Activated CD8-positive, alpha-beta memory T cell treated with anti-CD3 and anti-CD28 coated beads, Interleukin-2, amount 50 U/mL, for 1 hour (primary cell): ENCODE measurements around the gene IQSEC3.
"Not testable (repeated sequence)": the region's sequence is repeated elsewhere in the genome, so short reads cannot be mapped to it uniquely, and the experiment has no call there.

Experiments used
- DNase-seq: peaks from one replicate; pipeline ENCODE4 v3.0.0-alpha.2; 2020; ENCODE audit errors: extremely low read depth

Gene IQSEC3

GRCh38 chr12:214003-214741 lies 147.6 kb downstream of the IQSEC3 start, which contains the start of gene SLC6A12:
SLC6A12 (minus strand) TSS chr12:214157; CDS start chr12:209986, 4,171 bp downstream.
- no peak for DNase-seq

GRCh38 chr12:215116-215515 lies 148.5 kb downstream of the IQSEC3 start:
- DNase-seq = no peak

GRCh38 chr12:217029-217428 lies 150.5 kb downstream of the IQSEC3 start:
- not testable (repeated sequence) for DNase-seq

GRCh38 chr12:218221-218620 lies 151.7 kb downstream of the IQSEC3 start:
- DNase-seq = no peak

GRCh38 chr12:218728-219590 lies 152.4 kb downstream of the IQSEC3 start:
- DNase-seq = no peak

GRCh38 chr12:219891-220352 lies 153.4 kb downstream of the IQSEC3 start:
- no peak for DNase-seq

GRCh38 chr12:220491-220890 lies 153.9 kb downstream of the IQSEC3 start:
- DNase-seq = no peak

- no peak for DNase-seq
These were observed 154.5 kb downstream of the IQSEC3 start for GRCh38 chr12:220946-221550.

GRCh38 chr12:221736-222135 lies 155.2 kb downstream of the IQSEC3 start:
- no peak for DNase-seq

GRCh38 chr12:223841-224240 lies 157.3 kb downstream of the IQSEC3 start:
- DNase-seq = no peak

- DNase-seq = no peak
These were observed 157.8 kb downstream of the IQSEC3 start for GRCh38 chr12:224330-224729.

GRCh38 chr12:225012-225411 lies 158.4 kb downstream of the IQSEC3 start:
- DNase-seq = no peak

GRCh38 chr12:226401-226800 lies 159.8 kb downstream of the IQSEC3 start:
- DNase-seq = no peak

- no peak for DNase-seq
These were observed 160.8 kb downstream of the IQSEC3 start for GRCh38 chr12:227286-227915.
